T follicular helper cell (primary cell): ENCODE data around the gene LRPAP1.

Experiments
- DNase-seq: peaks from one replicate; pipeline ENCODE4 v3.0.0-alpha.2; 2020; ENCODE audit warnings: low read depth

Gene LRPAP1

DNA sequence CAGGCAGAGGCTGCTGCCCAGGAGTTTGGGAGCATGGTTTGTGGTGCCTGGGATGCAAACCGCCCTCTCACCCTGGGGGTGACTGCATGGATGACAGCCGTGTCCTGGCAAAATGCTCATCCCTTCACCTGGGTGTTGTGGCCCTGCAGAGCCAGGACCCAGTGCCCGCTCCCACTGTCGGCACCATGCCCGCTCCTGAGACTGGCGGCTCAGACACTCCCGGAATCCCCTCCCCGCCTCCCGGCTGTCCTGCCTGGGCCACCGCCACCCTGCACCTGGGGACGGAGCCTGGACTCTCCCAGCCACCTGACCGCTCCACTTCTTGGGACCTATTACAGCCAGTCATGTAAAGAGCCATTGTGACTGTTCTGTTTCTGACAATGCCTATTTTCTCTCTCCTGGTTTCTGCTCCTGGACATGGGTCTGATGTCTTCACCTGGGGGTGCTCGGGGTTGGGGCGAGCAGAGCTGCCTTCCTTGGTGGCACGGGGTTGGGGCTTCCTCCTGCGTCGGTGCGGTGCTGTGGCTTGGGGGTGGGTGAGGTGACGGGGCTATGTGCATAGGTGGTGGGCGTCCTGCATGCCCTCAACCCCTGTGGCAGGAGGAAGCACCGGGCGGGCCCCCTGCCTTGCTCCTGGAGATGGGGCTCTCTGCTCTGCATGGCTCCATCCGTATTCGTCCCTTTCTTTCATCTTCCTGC, 30.9 kb downstream of the LRPAP1 start:
- DNase-seq = no peak

- no peak for DNase-seq
Measured at GRCh38 chr4:3500634-3501101, 31.6 kb downstream of the LRPAP1 start.

DNA sequence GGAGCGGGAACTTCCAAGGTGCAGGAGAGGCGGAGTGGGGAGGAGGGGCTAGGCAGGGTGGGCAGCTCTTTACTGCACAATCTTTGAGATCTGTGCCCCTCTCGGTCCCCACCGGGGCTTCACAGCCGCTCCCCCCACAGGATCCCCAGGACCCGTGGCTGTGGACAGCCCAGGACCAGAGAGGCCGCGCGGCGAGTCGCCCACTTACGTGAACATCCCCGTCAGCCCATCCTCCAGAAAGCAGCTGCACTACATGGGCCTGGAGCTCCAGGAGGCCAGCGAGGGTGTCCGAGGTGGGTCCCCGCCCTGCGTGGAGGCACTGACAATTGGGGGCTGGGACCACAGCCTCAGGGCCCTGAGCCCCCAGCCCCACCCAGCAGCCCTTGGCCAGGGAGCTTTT, 32.1 kb downstream of the LRPAP1 start:
- DNase-seq = no peak

DNA sequence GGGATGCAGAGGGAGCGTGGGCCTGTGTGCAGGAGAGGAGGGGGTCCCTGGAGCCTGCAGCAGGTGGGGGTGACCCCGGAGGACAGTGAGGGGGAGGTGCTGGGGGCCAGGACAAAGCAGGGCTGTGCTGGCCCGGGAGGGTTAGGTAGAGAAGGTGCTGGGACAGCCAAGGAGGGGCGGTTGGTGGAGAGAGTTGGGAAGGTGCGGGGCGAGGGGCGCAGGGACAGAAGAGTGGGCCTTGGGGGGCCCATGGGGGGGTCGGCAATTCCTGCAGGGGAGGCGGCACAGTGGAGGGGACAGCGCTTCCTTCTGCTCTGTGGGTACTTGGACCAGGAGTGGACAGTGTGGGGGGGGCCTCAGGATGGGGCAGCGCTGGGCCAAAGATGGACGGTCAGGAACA, 32.5 kb downstream of the LRPAP1 start:
- no peak for DNase-seq

DNA sequence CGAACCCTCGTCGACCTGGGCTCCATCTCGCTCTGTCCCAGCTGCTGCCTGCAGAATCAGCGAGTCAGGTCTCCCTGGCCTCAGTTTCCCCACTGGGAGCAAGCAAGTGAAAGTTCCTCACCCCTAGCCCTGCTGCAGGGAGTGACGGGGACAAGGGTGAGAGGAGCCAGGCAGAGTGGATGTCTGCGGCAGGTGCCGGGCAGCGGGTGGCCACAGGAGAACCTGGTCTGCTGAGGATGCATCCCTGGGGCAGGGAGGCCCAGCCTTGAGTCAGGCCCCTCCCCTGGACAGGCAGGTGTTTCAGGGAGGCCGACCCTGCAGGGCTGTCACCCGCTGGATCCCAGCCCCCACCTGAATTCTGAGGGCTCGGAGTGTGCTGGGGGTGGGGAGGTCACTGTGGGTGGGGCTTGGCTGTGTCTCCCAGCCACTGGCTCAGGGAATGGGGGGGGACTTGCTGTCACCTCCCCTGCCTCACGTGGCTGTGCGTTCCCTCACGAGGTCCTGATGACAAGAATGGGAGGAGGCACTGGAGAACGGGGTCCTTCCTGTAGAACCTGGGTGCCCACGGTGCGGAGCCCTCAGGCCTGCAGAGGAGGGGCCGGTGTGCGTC, 33.2 kb downstream of the LRPAP1 start:
- DNase-seq = no peak

DNA sequence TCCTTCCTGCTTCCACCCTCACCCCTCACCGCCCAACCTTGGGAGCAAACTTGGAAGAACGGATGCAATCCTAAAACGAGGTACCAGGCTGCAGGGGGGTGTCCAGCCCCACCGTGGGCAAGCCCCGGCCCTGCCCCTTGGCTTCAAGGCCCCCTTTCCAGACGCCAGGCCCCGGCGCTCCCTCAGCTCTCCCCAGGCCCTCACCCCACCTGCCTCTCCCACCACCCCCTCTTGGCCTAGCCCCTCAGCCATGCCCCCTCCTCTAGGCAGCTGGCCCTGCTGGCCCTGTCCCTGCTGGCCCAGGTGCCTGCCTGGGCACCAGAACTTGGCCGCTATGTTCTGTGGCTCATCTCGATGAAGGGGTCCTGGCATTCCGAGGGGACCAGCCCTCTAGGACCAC, 33.8 kb downstream of the LRPAP1 start:
- DNase-seq = no peak

- no peak for DNase-seq
Measured at GRCh38 chr4:3497523-3498389, 34.5 kb downstream of the LRPAP1 start.

GRCh38 chr4:3497095-3497494, 35.1 kb downstream of the LRPAP1 start:
- DNase-seq = no peak

DNA sequence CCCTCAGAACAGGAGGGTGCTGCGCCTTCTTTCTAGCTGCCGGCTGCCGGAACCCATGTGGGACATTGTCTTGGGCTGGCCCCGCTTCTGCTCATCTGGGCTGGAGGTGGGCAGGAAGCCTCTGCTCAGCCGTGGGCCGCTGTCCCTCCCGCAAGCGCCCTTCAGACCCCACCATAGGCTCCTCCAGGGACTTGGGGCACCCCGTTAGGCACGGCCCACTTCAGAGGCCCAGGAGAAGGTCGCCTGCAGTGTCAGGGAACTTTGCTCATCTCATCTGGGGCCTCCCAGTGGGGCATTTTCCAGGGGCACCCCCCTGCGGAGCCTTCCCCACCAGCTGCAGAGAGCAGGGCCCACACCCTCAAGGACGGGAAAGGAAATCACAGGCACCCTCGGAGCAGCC, 36.2 kb downstream of the LRPAP1 start:
- DNase-seq = no peak

DNA sequence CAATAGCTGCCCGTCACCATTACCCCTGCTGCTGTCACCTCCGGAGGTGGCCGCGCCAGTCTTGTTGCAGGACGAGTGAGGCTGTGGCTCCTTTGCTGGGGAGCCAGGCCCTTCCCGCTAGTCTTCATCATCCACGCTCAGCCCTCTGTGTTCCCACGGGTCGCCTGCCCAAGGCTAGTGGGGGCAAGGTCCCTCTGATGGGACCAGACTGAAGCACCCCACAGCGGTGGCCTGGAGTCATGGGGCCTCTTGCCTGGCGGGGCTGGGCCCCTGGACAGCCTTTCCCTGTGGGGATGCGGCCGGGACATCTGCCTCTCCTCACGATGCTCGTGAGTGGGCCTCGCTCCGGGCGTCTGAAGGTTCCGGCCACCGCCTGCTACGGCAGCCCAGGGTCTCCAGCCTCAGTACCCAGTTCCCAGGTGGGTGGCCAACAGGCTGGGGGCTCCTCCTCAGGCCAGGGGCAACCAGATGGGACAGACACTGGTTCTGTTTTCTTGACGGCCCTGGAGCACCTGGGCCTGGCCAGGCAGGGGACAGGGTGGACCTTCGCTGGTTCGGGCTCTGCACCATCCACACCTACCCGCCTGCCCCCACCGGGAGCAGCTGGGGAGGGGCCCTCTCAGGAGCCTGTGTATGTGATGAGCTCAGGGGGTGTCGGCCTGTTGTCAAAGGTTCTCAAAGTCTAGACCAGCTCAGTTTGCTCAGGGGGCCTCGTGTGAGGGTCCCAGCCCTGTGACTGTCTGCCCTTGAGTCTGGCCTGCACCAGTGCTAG, 36.8 kb downstream of the LRPAP1 start:
- DNase-seq = no peak

GRCh38 chr4:3494462-3494871, 37.8 kb downstream of the LRPAP1 start:
- DNase-seq = no peak

- no peak for DNase-seq
Measured at GRCh38 chr4:3493720-3494461, 38.3 kb downstream of the LRPAP1 start.

GRCh38 chr4:3492741-3493719, 39.2 kb downstream of the LRPAP1 start:
- DNase-seq = no peak

DNA sequence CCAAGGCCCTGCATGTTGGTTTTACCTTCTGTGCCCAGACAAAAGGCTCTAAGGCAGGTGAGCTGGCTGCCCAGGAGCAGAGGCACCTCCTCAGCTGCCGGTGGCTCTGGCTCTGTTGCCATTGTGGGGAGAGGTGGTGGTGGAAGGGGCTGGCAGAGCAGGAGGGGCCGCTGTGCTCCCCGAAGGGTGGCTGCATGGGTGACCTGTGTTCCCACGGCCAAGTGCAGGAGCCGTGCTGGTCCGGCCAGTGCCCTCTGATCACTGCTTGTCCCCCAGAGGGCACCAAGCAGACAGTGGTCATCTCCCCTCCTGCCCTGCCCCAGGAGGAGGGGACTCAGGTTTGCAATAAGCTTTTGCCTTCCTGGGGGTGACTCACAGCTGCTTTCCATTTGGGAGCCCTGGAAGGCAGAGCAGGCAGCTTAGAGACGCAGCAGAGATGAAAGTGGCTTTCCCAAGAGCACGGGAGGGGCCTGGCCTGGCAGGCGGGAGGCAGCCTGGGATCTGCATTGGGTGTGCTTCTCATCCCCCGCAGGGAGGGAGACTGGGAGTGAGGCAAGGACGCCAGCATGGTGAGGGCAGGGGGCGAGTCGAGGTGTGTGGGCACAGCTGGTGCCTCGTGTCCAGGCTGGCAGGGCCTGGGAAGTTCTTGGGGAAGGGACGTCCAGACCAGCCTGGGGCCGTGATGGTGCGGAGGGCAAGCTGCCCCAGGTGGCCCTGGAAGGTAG, 40.4 kb downstream of the LRPAP1 start:
- no peak for DNase-seq

DNA sequence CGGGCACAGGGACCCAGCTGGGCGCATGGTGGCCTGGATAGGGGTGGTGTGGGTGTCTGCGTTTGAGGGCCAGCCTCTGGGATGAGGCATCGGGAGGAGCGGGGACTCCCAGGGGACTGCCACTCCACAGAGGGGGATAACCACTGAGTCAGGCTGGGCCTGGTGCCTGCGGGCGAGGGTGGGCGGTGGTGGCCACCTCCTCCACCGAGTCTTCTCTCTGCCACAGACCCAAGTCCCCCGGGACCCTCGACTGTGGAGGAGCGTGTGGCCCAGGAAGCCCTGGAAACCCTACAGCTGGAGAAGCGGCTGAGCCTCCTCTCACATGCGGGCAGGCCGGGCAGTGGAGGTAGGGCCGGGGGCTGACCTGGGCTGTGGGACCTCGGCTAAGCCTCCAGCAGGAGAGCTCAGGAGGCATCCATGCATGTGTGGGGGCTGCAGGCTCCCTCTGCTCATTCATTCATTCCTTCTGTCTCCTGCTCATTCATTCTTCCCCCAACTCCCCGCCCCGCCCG, 42.7 kb downstream of the LRPAP1 start:
- no peak for DNase-seq

DNA sequence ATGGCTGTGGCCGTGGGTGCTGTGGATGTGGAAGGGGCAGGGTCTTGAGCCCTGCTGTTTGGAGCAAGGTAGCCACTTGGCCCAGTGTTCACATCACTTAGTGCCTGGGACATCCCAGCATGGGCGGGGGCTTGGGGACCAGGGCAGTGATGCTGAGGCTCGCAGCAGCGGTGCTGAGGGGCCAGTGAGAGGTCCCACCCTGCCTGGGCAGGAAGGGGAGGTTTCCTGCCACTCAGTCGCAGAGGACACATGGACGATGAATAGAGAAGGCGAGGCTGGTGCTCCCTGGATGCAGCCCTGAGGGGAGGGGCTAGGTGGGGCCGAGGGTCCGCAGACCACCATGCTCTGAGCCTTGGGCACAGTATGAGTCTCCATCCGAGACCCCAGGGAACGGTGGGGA, 43.4 kb downstream of the LRPAP1 start:
- DNase-seq = no peak

GRCh38 chr4:3487861-3488260, 44.4 kb downstream of the LRPAP1 start:
- no peak for DNase-seq

GRCh38 chr4:3486541-3487540, 45.4 kb downstream of the LRPAP1 start:
- DNase-seq = no peak
